Measurements from ENCODE around the gene CEP250. TPM values are rescaled to one million over a fixed set of nuclear protein-coding genes. Genes with fewer than 3 reads are reported as not detected.

Gene CEP250
- total and polyA plus RNA-seq, 2 of the 4 experiments (the other 2 are of a cell fraction), result 22.7 to 35.1 TPM

DNA sequence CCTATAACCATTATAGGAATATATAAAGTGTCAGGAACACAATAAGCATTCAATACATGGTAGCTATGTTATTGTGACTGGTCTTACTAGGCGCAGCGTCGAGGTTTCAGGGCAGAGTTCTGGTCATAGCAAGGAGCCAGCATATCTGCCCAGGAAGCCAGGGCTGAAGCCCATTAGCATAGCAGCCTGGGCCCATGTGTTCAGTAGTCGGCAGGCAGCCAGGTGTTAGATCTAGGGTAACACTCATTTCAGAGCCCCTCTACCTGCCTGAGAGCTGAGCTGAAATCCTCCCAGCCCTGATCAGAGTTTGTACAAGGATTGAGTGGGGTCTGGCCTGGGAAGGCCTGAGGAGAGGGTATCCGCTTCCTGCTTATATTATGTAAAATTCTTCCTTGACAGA, 41.9 kb downstream of the CEP250 start:
- no peak overlapping the region for H3K18ac ChIP-seq (ENCODE audit: low read depth, low read length)
- H2BK20ac ChIP-seq (ENCODE audit: low read depth, low read length), result no peak overlapping the region
- no peaks in the 10 kb centered on the region for H3K9me1 ChIP-seq (ENCODE audit: insufficient read depth, low read length)
- H3K4ac ChIP-seq (ENCODE audit: low read depth, low read length), result no peak overlapping the region
- no peak overlapping the region for H3K27ac ChIP-seq (ENCODE audit: insufficient read depth, low read length)
- H4K20me1 ChIP-seq (ENCODE audit: insufficient read depth, low read length), result no peaks in the 10 kb centered on the region
- H3K9ac ChIP-seq (ENCODE audit: low read depth, low read length), result no peak overlapping the region
- no peak overlapping the region for H4K5ac ChIP-seq (ENCODE audit: low read depth, low read length)
- no peak overlapping the region for H2AK9ac ChIP-seq (replicated peaks; ENCODE audit: low read depth, low read length, poor library complexity)
- no peak overlapping the region for H2AFZ ChIP-seq (replicated peaks; ENCODE audit: low read length, poor library complexity)
- ChIA-PET CTCF (no interaction called here), POLR2A (ENCODE audit: unreplicated experiment) (no interaction called here)
- no peak overlapping the region for H3K4me2 ChIP-seq (ENCODE audit: low read depth, low read length)
- no peak overlapping the region for H3K4me3 ChIP-seq (ENCODE audit: insufficient read depth, low read depth, low read length)
- no peaks in the 10 kb centered on the region for H3K79me1 ChIP-seq (ENCODE audit: low read depth in 1 of 2, low read length in 2 of 2)
- peaks cover 78% of the 10 kb centered on the region for H3K36me3 ChIP-seq (ENCODE audit: control insufficient read depth, insufficient read depth, low read length)
- TF ChIP-seq ELK1 (IDR thresholded peaks at IDR 0.05; ENCODE audit: borderline replicate concordance, low read depth, low read length), result no peak
- TF ChIP-seq BHLHE40 (IDR thresholded peaks at IDR 0.05; ENCODE audit: low read depth, low read length), result no peak
- TF ChIP-seq SMC3 (IDR thresholded peaks at IDR 0.05; ENCODE audit: low read depth, low read length), result no peak
- no peak for TF ChIP-seq CHD1 (IDR thresholded peaks at IDR 0.05; ENCODE audit: low read depth, low read length)
- TF ChIP-seq MAZ (IDR thresholded peaks at IDR 0.05; ENCODE audit: borderline replicate concordance, low read depth, low read length), result no peak
- no peak for TF ChIP-seq MAFK (IDR thresholded peaks at IDR 0.05; ENCODE audit: low read depth, low read length)
- no peak for TF ChIP-seq RFX5 (IDR thresholded peaks at IDR 0.05; ENCODE audit: low read depth, low read length)
- TF ChIP-seq FOS (IDR thresholded peaks at IDR 0.05; ENCODE audit: low read depth, low read length), result no peak
- no peak for TF ChIP-seq RCOR1 (IDR thresholded peaks at IDR 0.05; ENCODE audit: insufficient replicate concordance, low read length)
- TF ChIP-seq CEBPB (IDR thresholded peaks at IDR 0.05; ENCODE audit: low read depth, low read length), result no peak
- TF ChIP-seq CTCF (conservative IDR thresholded peaks at IDR 0.05; ENCODE audit: low read depth, low read length), result no peak
- no peak for TF ChIP-seq RAD21 (IDR thresholded peaks at IDR 0.05; ENCODE audit: low read length)
- TF ChIP-seq POLR2A (IDR thresholded peaks at IDR 0.05; ENCODE audit: low read depth, low read length), result no peak
- no peak for TF ChIP-seq NFE2L2 (IDR thresholded peaks at IDR 0.05; ENCODE audit: low read depth, low read length)
- TF ChIP-seq, protein P1, sequence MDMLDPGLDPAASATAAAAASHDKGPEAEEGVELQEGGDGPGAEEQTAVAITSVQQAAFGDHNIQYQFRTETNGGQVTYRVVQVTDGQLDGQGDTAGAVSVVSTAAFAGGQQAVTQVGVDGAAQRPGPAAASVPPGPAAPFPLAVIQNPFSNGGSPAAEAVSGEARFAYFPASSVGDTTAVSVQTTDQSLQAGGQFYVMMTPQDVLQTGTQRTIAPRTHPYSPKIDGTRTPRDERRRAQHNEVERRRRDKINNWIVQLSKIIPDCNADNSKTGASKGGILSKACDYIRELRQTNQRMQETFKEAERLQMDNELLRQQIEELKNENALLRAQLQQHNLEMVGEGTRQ (IDR thresholded peaks at IDR 0.05; ENCODE audit: low read depth, low read length), result no peak
- TF ChIP-seq MXI1 (IDR thresholded peaks at IDR 0.05; ENCODE audit: borderline replicate concordance, low read depth, low read length), result no peak
- H4K91ac ChIP-seq (ENCODE audit: insufficient read depth, low read depth, low read length), result no peak overlapping the region
- no peak overlapping the region for H2BK120ac ChIP-seq (ENCODE audit: low read depth, low read length)
- DNase-seq (no peak), ATAC-seq (ENCODE audit: low read depth) (no peak)
- H4K8ac ChIP-seq (ENCODE audit: low read depth in 2 of 2, low read length in 2 of 2), result no peak overlapping the region
- H3K4me1 ChIP-seq (ENCODE audit: control insufficient read depth, insufficient read depth, low read length), result no peaks in the 10 kb centered on the region
- no peak overlapping the region for H3K14ac ChIP-seq (replicated peaks; ENCODE audit: low read depth, low read length)
- no peak overlapping the region for H2BK5ac ChIP-seq (ENCODE audit: low read depth, low read length, poor library complexity, severe bottlenecking)
- H2AK5ac ChIP-seq (ENCODE audit: low read depth, low read length), result no peak overlapping the region
- H3K9me3 ChIP-seq (ENCODE audit: control insufficient read depth, insufficient read depth, low read length), result no peaks in the 10 kb centered on the region
- H3K56ac ChIP-seq (ENCODE audit: extremely low read depth, insufficient read depth, low read length), result no peak overlapping the region
- dilution Hi-C loops (cut with HindIII; ENCODE audit: low sequenced_read_pairs, unreplicated experiment), result no loop called here
- WGBS, 2 experiments (ENCODE audit: extremely low coverage in 2 of 2, insufficient read length in 1 of 2), result no CpG with 5 or more reads among the region's 5 CpGs
- H3K23ac ChIP-seq (ENCODE audit: low read depth, low read length), result no peak overlapping the region
- intact Hi-C loops (cut with micrococcal nuclease), result no loop called here
- H3K27me3 ChIP-seq (ENCODE audit: control insufficient read depth, insufficient read depth, low read length), result no peaks in the 10 kb centered on the region
- H2BK15ac ChIP-seq (ENCODE audit: low read depth, low read length), result no peak overlapping the region
- in situ Hi-C loops (cut with MboI; ENCODE audit: low sequenced_read_pairs), result no loop called here
- no TSS peak for BruUV-seq (replicated peaks)
